SK-N-SH (cell line): ENCODE measurements around the gene KASH5. TPM values are rescaled to one million over a fixed set of nuclear protein-coding genes. Genes with fewer than 3 reads are reported as not detected.

ENCODE experiments used
- CTCF ChIA-PET: fragments of 300-600, 350-600 bp; formaldehyde crosslinking; extraction: SDS; loops from one replicate; lab custom pipeline; 2021; lab: Yijun Ruan, JAX
- POLR2A ChIA-PET: fragments of 350-600 bp; sonication (Branson Sonifier 250); formaldehyde crosslinking; extraction: SDS; loops from one replicate; lab custom pipeline; 2020; ENCODE audit warnings: antibody characterized with exemption, inconsistent platforms; lab: Yijun Ruan, JAX
- DNase-seq: peaks from one replicate; pipeline ENCODE4 v3.0.0; 2012
- H2AFZ ChIP-seq: fragments of 200-600 bp; sonication (generic); 2 replicates; pipeline ENCODE4 v1.8.1; 2016; ENCODE audit warnings: antibody characterized with exemption, mild to moderate bottlenecking, low read depth
- H3F3A ChIP-seq: fragments of 200-600 bp; sonication (generic); replicated peaks from 2 replicates; pipeline ENCODE3; 2016; ENCODE audit warnings: antibody characterized with exemption, mild to moderate bottlenecking; ENCODE audit not compliant: insufficient read depth
- H3K27ac ChIP-seq, 2 experiments: fragments of 200-500 bp in 1 of 2; fragments of 200-600 bp in 1 of 2; sonication (Bioruptor generic) in 1 of 2; sonication (generic), shearing (Covaris generic) in 1 of 2; 2 replicates each; pipeline versions ENCODE4 v1.5.1 to v1.6.1; 2014 to 2016; ENCODE audit warnings: low read depth in 2 of 2, inconsistent platforms in 1 of 2, low read length in 1 of 2, mild to moderate bottlenecking in 1 of 2, mixed read lengths in 1 of 2
- H3K27me3 ChIP-seq: fragments of 200-600 bp; sonication (generic), shearing (Covaris generic); 2 replicates; pipeline ENCODE4 v1.6.1; 2016; ENCODE audit warnings: mixed run types; ENCODE audit not compliant: insufficient read depth
- H3K36me3 ChIP-seq, 2 experiments: fragments of 200-500 bp in 1 of 2; fragments of 200-600 bp in 1 of 2; sonication (Bioruptor generic) in 1 of 2; sonication (generic) in 1 of 2; replicated peaks in 1 of 2; 2 replicates each; pipeline versions ENCODE3 to v1.5.1; 2014 to 2016; ENCODE audit warnings: low read length in 1 of 2, mild to moderate bottlenecking in 1 of 2; ENCODE audit not compliant: insufficient read depth in 2 of 2, control insufficient read depth in 1 of 2
- H3K4me1 ChIP-seq, 2 experiments: fragments of 200-500 bp in 1 of 2; fragments of 200-600 bp in 1 of 2; sonication (Bioruptor generic) in 1 of 2; sonication (generic), shearing (Covaris generic) in 1 of 2; 2 replicates each; pipeline versions ENCODE4 v1.5.1 to v1.6.1; 2014 to 2016; ENCODE audit warnings: low read depth in 1 of 2, low read length in 1 of 2, mixed run types in 1 of 2; ENCODE audit not compliant: insufficient read depth in 2 of 2, control insufficient read depth in 1 of 2
- H3K4me2 ChIP-seq: fragments of 200-600 bp; sonication (generic), shearing (Covaris generic); 2 replicates; pipeline ENCODE4 v1.6.1; 2017; ENCODE audit warnings: mixed run types
- H3K4me3 ChIP-seq, 2 experiments: fragments of 200-500 bp in 1 of 2; fragments of 200-600 bp in 1 of 2; sonication (Bioruptor generic) in 1 of 2; sonication (generic), shearing (Covaris generic) in 1 of 2; 2 replicates each; pipeline versions ENCODE4 v1.5.1 to v1.8.1; 2014 to 2016; ENCODE audit warnings: low read depth in 2 of 2, inconsistent platforms in 1 of 2, low read length in 1 of 2, mild to moderate bottlenecking in 1 of 2, mixed read lengths in 1 of 2, moderate library complexity in 1 of 2
- H3K79me2 ChIP-seq: fragments of 200-600 bp; sonication (generic); 2 replicates; pipeline ENCODE4 v1.8.1; 2017; ENCODE audit warnings: mild to moderate bottlenecking; ENCODE audit not compliant: insufficient read depth
- H3K9ac ChIP-seq: fragments of 200-600 bp; sonication (generic); 2 replicates; pipeline ENCODE4 v1.6.1; 2017; ENCODE audit warnings: mixed run types
- H3K9me2 ChIP-seq: fragments of 200-600 bp; sonication (generic); 2 replicates; pipeline ENCODE4 v1.6.1; 2017; ENCODE audit warnings: mixed run types
- H3K9me3 ChIP-seq: fragments of 200-600 bp; sonication (generic); 2 replicates; pipeline ENCODE4 v1.6.1; 2017; ENCODE audit warnings: mixed run types, mild to moderate bottlenecking, moderate library complexity
- H4K20me1 ChIP-seq: fragments of 200-600 bp; sonication (generic); 2 replicates; pipeline ENCODE4 v1.6.1; 2017; ENCODE audit warnings: mild to moderate bottlenecking, mixed run types; ENCODE audit not compliant: insufficient read depth
- CHD2 ChIP-seq: fragments of 150-350 bp; IDR thresholded peaks from 2 replicates; pipeline ENCODE4 v1.6.1; 2018; ENCODE audit warnings: low read length; ENCODE audit not compliant: partially characterized antibody
- MAX ChIP-seq: IDR thresholded peaks from 2 replicates; pipeline ENCODE4 v1.4.0; 2012; ENCODE audit warnings: low read depth
- REST ChIP-seq: IDR thresholded peaks from 2 replicates; pipeline ENCODE4 v1.6.1; 2012; ENCODE audit warnings: mild to moderate bottlenecking, low read depth, low read length, moderate library complexity
- SMC3 ChIP-seq: IDR thresholded peaks from 2 replicates; pipeline ENCODE4 v1.6.1; 2012; ENCODE audit warnings: low read depth, low read length, improper control_type of control experiment
- TCF12 ChIP-seq: IDR thresholded peaks from 2 replicates; pipeline ENCODE4 v1.4.0; 2012
- TEAD4 ChIP-seq: IDR thresholded peaks from 2 replicates; pipeline ENCODE4 v1.4.0; 2012; ENCODE audit warnings: mild to moderate bottlenecking, borderline replicate concordance; ENCODE audit not compliant: insufficient read depth
- USF2 ChIP-seq: fragments of 150-350 bp; IDR thresholded peaks from 2 replicates; pipeline ENCODE4 v1.6.1; 2017; ENCODE audit warnings: antibody characterized with exemption, low read length, low read depth, borderline replicate concordance
- ZBTB33 ChIP-seq: IDR thresholded peaks from 2 replicates; pipeline ENCODE4 v1.4.0; 2012; ENCODE audit warnings: low read depth, borderline replicate concordance
- WGBS: methylation state at CpG from one replicate; pipeline ENCODE4 v1.1.6; 2017; ENCODE audit warnings: low lambda C conversion rate; 5-methylcytosine and 5-hydroxymethylcytosine counted together
- polyA plus RNA-seq, 3 experiments: library from polyadenylated mRNA; depleted of rRNA; stranded (reverse); fragments of >200 nt; gene quantifications; 2 replicates each; pipeline ENCODE4 v1.2.3, GENCODE V29; 2012

KASH5 gene
- polyA plus RNA-seq, 1 of the 3 experiments (the other 2 are of a cell fraction): 0.20 TPM

- CTCF ChIA-PET: interaction anchor here (0.8 to 17.5 kb wide), 6 partner anchors 10 to 273 kb away, joined by 3 to 108 read pairs (median 5); no protein-coding TSS in a partner anchor
- no peak overlapping the region for H3K4me2 ChIP-seq
- WGBS: 17% methylated on average over 1 of the region's 2 CpGs
Observed at GRCh38 chr19:49419173-49419572, 31.1 kb downstream of the KASH5 start.

GRCh38 chr19:49420227-49420626 lies 32.2 kb downstream of the KASH5 start:
- TF ChIP-seq REST: no peak
- 79% methylated on average over 2 of the region's 2 CpGs for WGBS
- Histone ChIP-seq H4K20me1 (no peaks in the 10 kb centered on the region), H3K9me3 (no peaks in the 10 kb centered on the region), H2AFZ (no peak overlapping the region), H3K4me3 (no peak overlapping the region), H3K27ac (no peak overlapping the region), H3K36me3 (no peaks in the 10 kb centered on the region), H3K79me2 (no peaks in the 10 kb centered on the region), H3K4me2 (no peak overlapping the region), H3K4me1 (peaks cover 0 to 4% of the 10 kb centered on the region in 2 experiments; a peak in 2 of 4 replicates), H3K9me2 (no peaks in the 10 kb centered on the region), H3K27me3 (peaks cover 89% of the 10 kb centered on the region), H3F3A (peaks cover 11% of the 10 kb centered on the region), H3K9ac (no peak overlapping the region)
- ChIA-PET CTCF (interaction anchor here (0.9 to 17.5 kb wide), 7 partner anchors 10 to 195 kb away, joined by 3 to 108 read pairs (median 6); no protein-coding TSS in a partner anchor), POLR2A (interaction anchor here (1.0 kb wide), 1 partner anchor 32 kb away, joined by 3 read pairs; the partner anchor contains the start of gene PIH1D1)
- DNase-seq: no peak

More at GRCh38 chr19:49419173-49419572, 31.1 kb downstream of the KASH5 start:
- H3K79me2 ChIP-seq: no peaks in the 10 kb centered on the region
- H3K27ac ChIP-seq: no peak overlapping the region
- no peaks in the 10 kb centered on the region for H4K20me1 ChIP-seq
- H3K9me2 ChIP-seq: no peaks in the 10 kb centered on the region
- no peak for DNase-seq
- H3K36me3 ChIP-seq: no peaks in the 10 kb centered on the region
- peaks cover 7% of the 10 kb centered on the region for H3F3A ChIP-seq
- H3K4me1 ChIP-seq: peaks cover 0 to 4% of the 10 kb centered on the region in 2 experiments; a peak in 2 of 4 replicates
- POLR2A ChIA-PET: no interaction called here
- TF ChIP-seq MAX (no peak), CHD2 (no peak), ZBTB33 (no peak), TEAD4 (no peak), TCF12 (no peak), SMC3 (no peak), USF2 (no peak)
- TF ChIP-seq, all 33 proteins: peak for 0
- Histone ChIP-seq H3K9me3 (no peaks in the 10 kb centered on the region), H3K9ac (no peak overlapping the region), H3K27me3 (peaks cover 78% of the 10 kb centered on the region), H2AFZ (no peak overlapping the region), H3K4me3 (no peak overlapping the region)
